ENCODE data around the gene MBD4. TPM values are rescaled to one million over a fixed set of nuclear protein-coding genes. Genes with fewer than 3 reads are reported as not detected.
"Not testable (repeated sequence)": the region's sequence is repeated elsewhere in the genome, so short reads cannot be mapped to it uniquely, and the experiment has no call there.

MBD4 gene
- total RNA-seq, 1 donor from 2014 or later = 50.7 TPM

DNA sequence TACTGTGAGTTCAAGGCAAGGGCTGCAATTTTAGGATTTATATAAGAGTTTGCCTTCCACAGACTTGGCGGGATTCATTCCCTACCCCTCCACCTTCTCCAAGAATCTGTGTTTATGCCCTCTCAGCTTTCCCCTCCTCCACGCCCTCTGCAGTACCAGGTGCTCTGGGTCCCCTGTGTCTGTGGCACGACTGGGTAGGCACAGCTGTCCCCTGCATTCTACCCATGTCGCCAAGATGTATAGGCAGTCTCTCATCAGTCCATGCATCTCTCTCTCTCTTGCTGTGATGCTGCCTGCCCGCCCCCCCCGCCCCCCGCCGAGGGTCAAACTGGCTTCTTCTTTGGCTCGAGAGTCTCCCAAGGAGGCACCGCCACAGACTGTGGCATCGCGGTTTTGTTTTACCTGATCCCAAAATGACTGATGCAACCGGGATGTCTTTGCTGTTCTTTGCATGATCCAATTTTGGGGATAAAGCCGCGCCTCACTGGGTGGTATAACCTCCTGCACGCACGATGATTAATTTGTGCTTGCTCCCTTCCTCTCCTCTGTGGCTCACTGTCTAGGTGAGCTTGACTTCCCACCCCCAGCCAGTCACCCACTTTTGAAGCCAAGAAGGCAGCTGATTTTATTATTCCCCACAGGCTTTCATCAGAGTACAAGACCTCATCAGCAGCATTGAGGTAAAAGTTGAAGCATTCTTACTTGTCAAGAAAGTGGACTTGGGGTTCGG is 55.0 kb downstream of the MBD4 start:
- no peak for DNase-seq
- peaks cover 2% of the 10 kb centered on the region for H3K4me1 Mint-ChIP-seq
- intact Hi-C loops (cut with micrococcal nuclease) = no loop called here
- H3K27me3 Mint-ChIP-seq = no peaks in the 10 kb centered on the region
- H3K9me3 Mint-ChIP-seq = no peaks in the 10 kb centered on the region
- no peak overlapping the region for H3K4me3 Mint-ChIP-seq
- no peak overlapping the region for H3K27ac Mint-ChIP-seq
- peaks cover 25% of the 10 kb centered on the region for H3K36me3 Mint-ChIP-seq (ENCODE audit: low read depth)

DNA sequence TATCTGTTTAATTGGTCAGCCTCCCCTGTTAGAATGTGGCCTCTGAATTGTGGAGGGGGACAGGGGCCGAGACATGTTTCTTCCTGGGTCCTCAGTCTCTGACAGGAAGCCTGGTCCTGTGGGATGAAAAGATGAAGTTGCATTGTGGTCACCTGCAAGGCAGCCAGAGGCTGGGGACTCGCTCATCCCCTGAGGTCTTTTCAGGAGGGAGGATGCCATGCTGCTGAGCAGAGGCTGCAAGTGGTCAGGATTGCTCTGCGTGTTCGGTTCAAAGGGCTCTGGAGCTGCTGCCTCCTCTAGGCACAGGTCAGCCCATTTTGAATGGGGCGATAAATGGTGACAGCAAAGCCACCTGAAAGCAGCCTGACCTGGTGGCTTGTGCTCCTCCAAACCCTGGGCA is 55.6 kb downstream of the MBD4 start:
- DNase-seq; H3K9me3 Mint-ChIP-seq; H3K4me3 Mint-ChIP-seq; H3K27ac Mint-ChIP-seq; H3K27me3 Mint-ChIP-seq; intact Hi-C loops (cut with micrococcal nuclease); H3K4me1 Mint-ChIP-seq: not testable (repeated sequence)
- H3K36me3 Mint-ChIP-seq (ENCODE audit: low read depth) = peaks cover 22% of the 10 kb centered on the region

DNA sequence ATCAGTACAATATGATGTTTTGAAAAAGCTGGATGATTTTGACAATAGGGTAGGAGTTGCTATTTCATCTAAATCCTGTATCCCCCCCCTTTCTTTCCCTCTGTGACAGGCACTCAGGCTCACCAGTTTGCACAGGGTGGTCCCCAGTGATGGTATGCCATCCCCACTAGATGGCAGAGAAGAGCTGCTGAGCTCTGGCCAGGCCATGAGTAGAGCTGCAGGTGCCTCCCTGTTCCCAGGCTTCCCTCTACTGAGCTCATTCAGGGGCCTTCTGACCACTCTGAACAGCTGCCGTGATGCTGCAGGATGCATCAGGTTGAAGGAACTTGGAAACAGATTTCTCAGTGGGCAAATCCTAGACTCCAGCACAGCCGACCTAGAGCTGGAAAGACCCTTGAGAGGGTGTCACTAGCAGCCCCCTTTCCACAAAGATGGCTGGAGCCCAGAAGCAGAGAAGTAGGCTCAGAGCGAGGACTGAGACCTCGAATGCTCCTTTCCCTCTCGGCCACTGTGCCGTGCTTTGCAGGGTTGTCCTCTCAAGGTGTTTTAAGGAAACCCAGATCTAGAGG is 56.4 kb downstream of the MBD4 start:
- Mint-ChIP-seq H3K27ac (no peak overlapping the region), H3K27me3 (no peaks in the 10 kb centered on the region)
- intact Hi-C loops (cut with micrococcal nuclease) = no loop called here

DNA sequence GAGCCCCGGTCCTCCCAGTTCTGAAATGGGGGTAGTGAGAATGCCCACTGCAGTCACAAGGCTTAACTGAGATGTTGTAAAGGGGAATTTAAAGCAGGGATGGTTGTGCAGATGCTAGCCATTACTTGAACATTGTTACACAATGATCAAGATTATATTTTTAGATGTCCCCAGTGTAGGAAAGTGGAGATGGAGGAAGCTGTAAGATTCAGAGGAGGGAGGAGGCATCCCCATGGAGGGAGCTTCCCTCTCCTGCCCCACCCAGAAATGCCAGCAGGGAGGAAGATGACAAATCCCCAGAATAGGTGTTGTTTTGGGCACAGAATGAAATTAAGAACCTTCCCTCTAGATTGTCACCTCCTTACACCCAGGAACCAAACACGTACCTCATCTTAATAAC is 57.4 kb downstream of the MBD4 start:
- DNase-seq = no peak
- no peak overlapping the region for H3K27ac Mint-ChIP-seq

More for the DNA sequence above, 56.4 kb downstream of the MBD4 start:
- Mint-ChIP-seq H3K4me1 (peaks cover 2% of the 10 kb centered on the region), H3K9me3 (no peaks in the 10 kb centered on the region), H3K36me3 (ENCODE audit: low read depth) (peaks cover 17% of the 10 kb centered on the region), H3K4me3 (no peak overlapping the region)
- peak; percentile 80 for DNase-seq

More for the DNA sequence above, 57.4 kb downstream of the MBD4 start:
- peaks cover 9% of the 10 kb centered on the region for H3K36me3 Mint-ChIP-seq (ENCODE audit: low read depth)
- H3K4me3 Mint-ChIP-seq = no peak overlapping the region
- intact Hi-C loops (cut with micrococcal nuclease) = no loop called here
- H3K9me3 Mint-ChIP-seq = no peaks in the 10 kb centered on the region
- no peaks in the 10 kb centered on the region for H3K27me3 Mint-ChIP-seq
- H3K4me1 Mint-ChIP-seq = peaks cover 2% of the 10 kb centered on the region

Other genes starting within 250 kb of the MBD4 start
- 142 and 164 TPM in 2 replicates for gene COPG1, start 190.3 kb downstream of the MBD4 start, total RNA-seq
- gene HMCES, start 161.1 kb downstream of the MBD4 start, total RNA-seq = 58.3 and 62.6 TPM in 2 replicates
- gene EFCAB12, start 11.3 kb downstream of the MBD4 start, total RNA-seq = 0.40 and 0.63 TPM in 2 replicates
- 12.3 and 13.7 TPM in 2 replicates for gene IFT122, start 276 bp upstream of the MBD4 start, total RNA-seq
- not detected in 2 replicates for gene RHO, start 88.7 kb upstream of the MBD4 start, total RNA-seq
- gene H1-8, start 103.2 kb upstream of the MBD4 start, total RNA-seq = not detected in 2 replicates
- gene PLXND1, start 166.7 kb upstream of the MBD4 start, total RNA-seq = 1.6 and 1.7 TPM in 2 replicates

Measured in activated CD4-positive, alpha-beta T cell treated with anti-CD3 and anti-CD28 coated beads, Interleukin-2, amount 10 ng/mL, durations not matched to agents 24 days and 14 days (primary cell).